Suprapubic skin (tissue), 3 donors: Measurements from ENCODE around the gene CRYZ.

Experiments used
- EP300 ChIP-seq: sonication (generic); formaldehyde crosslinking; IDR thresholded peaks from one replicate; pipeline ENCODE4 v1.6.1; 2017; ENCODE audit warnings: antibody characterized with exemption
- TF ChIP-seq, protein P1 (sequence below), 2 donors: fragments of 200-600 bp in 1 of 2; fragments of 450-650 bp in 1 of 2; sonication (generic) in 1 of 2; IDR thresholded peaks; one replicate each; pipeline ENCODE4 v1.5.1; 2016 to 2019; ENCODE audit warnings: antibody characterized with exemption in 2 of 2, mild to moderate bottlenecking in 1 of 2, moderate library complexity in 1 of 2

DNA sequence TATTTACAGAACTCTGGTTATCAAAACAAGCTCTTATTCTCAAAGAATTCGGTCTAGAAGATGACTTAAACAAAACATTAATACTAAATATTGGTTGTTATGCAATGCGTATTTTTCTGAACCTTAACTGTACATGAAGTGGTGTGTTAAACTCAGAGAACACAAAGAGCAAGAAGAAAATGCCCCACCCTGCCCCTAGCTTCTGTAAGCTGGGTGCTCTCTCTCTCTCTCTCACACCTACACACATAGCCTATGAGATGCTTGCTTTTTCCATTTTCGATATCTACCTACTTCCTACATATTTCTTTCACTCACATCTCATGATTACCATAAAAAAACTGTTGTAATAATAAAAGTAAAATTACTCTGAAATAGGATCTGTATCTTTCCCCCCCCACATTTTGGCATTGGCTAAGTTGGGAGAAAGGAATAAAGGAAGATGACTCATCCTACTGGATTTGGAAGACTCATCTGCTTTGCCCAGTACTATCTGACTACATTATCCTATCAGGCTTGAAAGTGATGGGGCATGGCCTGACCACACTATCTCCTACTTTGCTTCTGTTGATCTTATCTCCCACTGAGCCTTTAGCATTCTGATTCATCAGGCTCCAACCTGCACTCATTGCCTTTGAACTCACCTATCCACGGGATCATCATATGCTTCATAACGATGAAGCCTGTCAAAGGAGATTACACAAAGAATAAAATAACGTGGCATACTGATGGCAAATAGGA is 2.9 kb downstream of the CRYZ start:
- no peak for TF ChIP-seq EP300
- TF ChIP-seq, protein P1, sequence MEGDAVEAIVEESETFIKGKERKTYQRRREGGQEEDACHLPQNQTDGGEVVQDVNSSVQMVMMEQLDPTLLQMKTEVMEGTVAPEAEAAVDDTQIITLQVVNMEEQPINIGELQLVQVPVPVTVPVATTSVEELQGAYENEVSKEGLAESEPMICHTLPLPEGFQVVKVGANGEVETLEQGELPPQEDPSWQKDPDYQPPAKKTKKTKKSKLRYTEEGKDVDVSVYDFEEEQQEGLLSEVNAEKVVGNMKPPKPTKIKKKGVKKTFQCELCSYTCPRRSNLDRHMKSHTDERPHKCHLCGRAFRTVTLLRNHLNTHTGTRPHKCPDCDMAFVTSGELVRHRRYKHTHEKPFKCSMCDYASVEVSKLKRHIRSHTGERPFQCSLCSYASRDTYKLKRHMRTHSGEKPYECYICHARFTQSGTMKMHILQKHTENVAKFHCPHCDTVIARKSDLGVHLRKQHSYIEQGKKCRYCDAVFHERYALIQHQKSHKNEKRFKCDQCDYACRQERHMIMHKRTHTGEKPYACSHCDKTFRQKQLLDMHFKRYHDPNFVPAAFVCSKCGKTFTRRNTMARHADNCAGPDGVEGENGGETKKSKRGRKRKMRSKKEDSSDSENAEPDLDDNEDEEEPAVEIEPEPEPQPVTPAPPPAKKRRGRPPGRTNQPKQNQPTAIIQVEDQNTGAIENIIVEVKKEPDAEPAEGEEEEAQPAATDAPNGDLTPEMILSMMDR (IDR thresholded peaks at IDR 0.05), result no peak
